ENCODE results near the gene NFKB1. TPM values are rescaled to one million over a fixed set of nuclear protein-coding genes. Genes with fewer than 3 reads are reported as not detected.

NFKB1 gene
- total RNA-seq, 2 donors from 2014 or later: 19.1 to 42.2 TPM

DNA sequence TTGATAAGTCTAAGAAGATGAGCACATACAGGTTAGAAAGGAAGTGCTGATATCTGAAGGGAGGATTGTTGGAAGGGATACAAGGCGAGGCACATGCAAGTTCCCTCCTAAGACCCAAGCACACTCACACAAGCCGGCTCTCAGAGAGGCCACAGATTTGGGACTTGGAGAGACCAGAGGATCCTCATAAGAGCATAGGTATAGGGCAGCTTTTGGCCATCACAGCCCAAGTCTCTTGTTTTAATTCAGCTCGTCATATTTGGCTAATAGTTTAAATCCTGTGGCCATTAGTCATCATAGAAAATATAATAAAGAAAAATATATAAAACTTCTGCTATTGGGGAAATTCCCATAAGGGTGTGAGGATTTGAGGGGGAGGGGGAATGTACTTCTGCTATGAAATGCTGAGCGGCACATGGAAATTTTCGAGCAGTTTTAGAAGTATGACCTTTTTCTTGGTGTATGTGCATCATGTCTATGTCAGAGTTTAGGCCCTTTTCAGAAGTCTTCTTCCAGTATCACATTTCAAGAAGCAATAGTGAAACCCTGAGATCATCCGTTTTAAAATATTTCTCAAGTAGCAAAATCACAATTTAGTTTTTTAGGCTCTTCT is 97.7 kb downstream of the NFKB1 start:
- ATAC-seq (ENCODE audit: insufficient number of reproducible peaks, low FRiP score, low read depth) (no peak), DNase-seq (ENCODE audit: low spot score) (no peak)
- no peaks in the 10 kb centered on the region for H3K27me3 ChIP-seq (replicated peaks; ENCODE audit: insufficient read depth)
- H3K36me3 ChIP-seq: peaks cover 30% of the 10 kb centered on the region
- no peak overlapping the region for H3K27ac ChIP-seq
- TF ChIP-seq, protein P1, sequence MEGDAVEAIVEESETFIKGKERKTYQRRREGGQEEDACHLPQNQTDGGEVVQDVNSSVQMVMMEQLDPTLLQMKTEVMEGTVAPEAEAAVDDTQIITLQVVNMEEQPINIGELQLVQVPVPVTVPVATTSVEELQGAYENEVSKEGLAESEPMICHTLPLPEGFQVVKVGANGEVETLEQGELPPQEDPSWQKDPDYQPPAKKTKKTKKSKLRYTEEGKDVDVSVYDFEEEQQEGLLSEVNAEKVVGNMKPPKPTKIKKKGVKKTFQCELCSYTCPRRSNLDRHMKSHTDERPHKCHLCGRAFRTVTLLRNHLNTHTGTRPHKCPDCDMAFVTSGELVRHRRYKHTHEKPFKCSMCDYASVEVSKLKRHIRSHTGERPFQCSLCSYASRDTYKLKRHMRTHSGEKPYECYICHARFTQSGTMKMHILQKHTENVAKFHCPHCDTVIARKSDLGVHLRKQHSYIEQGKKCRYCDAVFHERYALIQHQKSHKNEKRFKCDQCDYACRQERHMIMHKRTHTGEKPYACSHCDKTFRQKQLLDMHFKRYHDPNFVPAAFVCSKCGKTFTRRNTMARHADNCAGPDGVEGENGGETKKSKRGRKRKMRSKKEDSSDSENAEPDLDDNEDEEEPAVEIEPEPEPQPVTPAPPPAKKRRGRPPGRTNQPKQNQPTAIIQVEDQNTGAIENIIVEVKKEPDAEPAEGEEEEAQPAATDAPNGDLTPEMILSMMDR (IDR thresholded peaks at IDR 0.05): no peak
- H3K9me3 ChIP-seq: no peaks in the 10 kb centered on the region
- no peak overlapping the region for H3K4me3 ChIP-seq
- H3K4me1 ChIP-seq (ENCODE audit: control insufficient read depth in 1 of 2, low read depth in 2 of 2): no peaks in the 10 kb centered on the region

DNA sequence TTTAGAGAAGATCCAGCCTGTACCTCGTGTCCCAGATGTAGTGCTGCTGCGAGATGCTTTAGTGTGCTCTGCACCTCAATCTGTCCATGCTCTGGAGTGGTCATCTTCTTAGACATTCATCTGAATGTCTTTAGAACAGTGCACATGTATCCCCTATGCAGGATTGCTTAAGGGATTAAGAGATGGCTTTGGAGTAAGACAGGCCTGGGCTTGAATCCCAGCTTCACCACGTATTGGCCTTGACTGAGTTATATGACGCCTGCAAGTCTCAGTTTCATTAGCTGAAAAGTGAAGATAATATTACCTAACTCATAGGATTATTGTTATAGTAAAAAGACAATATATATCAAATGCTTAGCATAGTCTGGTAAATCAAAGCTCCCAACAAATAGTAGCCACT is 98.3 kb downstream of the NFKB1 start:
- Histone ChIP-seq H3K9me3 (no peaks in the 10 kb centered on the region), H3K4me3 (no peak overlapping the region), H3K4me1 (ENCODE audit: control insufficient read depth in 1 of 2, low read depth in 2 of 2) (no peaks in the 10 kb centered on the region), H3K27ac (no peak overlapping the region), H3K27me3 (replicated peaks; ENCODE audit: insufficient read depth) (no peaks in the 10 kb centered on the region), H3K36me3 (peaks cover 30% of the 10 kb centered on the region)
- ATAC-seq (ENCODE audit: insufficient number of reproducible peaks, low FRiP score, low read depth) (no peak), DNase-seq (ENCODE audit: low spot score) (no peak)
- TF ChIP-seq, protein P1 (IDR thresholded peaks at IDR 0.05): no peak

DNA sequence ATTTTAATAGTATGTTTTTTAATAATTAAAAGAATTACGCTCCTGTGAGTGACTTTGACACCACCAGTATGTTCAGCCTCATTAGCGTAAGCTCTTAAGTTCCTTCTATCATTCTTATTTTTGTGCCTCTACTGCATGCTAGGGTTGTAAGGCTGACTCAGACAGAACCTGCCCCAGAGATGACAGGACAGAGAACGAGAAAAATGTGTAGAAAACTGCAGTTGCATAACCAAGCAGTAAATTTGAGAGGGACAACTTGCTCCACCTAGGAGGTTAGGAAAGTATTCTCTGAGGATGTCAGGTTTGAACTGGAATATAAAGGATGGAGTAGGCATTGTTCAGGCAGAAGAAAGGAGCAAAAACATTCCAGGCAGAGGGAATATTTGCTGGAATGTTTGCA is 98.7 kb downstream of the NFKB1 start:
- Histone ChIP-seq H3K9me3 (no peaks in the 10 kb centered on the region), H3K36me3 (peaks cover 30% of the 10 kb centered on the region), H3K4me3 (no peak overlapping the region), H3K4me1 (ENCODE audit: control insufficient read depth in 1 of 2, low read depth in 2 of 2) (no peaks in the 10 kb centered on the region), H3K27ac (no peak overlapping the region), H3K27me3 (replicated peaks; ENCODE audit: insufficient read depth) (no peaks in the 10 kb centered on the region)
- ATAC-seq (ENCODE audit: insufficient number of reproducible peaks, low FRiP score, low read depth) (no peak), DNase-seq (ENCODE audit: low spot score) (no peak)
- TF ChIP-seq, protein P1 (IDR thresholded peaks at IDR 0.05): no peak

DNA sequence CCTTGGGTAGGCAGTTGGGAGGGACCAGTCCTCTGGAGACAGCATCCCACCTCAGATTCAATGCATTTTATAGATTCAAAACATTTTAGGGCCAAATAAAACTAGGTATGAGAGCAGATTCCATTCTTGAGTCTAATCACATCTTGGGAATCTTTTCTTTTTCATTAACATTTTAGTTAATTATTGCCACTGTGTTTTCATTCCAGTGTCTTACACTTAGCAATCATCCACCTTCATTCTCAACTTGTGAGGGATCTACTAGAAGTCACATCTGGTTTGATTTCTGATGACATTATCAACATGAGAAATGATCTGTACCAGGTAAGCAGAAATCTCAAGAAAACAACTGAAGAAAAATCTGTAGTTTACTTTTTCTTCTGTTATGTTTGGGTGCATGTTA is 99.5 kb downstream of the NFKB1 start:
- H3K9me3 ChIP-seq: no peaks in the 10 kb centered on the region
- no peaks in the 10 kb centered on the region for H3K4me1 ChIP-seq (ENCODE audit: control insufficient read depth in 1 of 2, low read depth in 2 of 2)
- peaks cover 30% of the 10 kb centered on the region for H3K36me3 ChIP-seq
- H3K27me3 ChIP-seq (replicated peaks; ENCODE audit: insufficient read depth): no peaks in the 10 kb centered on the region
- ATAC-seq (ENCODE audit: insufficient number of reproducible peaks, low FRiP score, low read depth) (no peak), DNase-seq (ENCODE audit: low spot score) (no peak)
- no peak overlapping the region for H3K27ac ChIP-seq
- no peak overlapping the region for H3K4me3 ChIP-seq
- TF ChIP-seq, protein P1 (IDR thresholded peaks at IDR 0.05): no peak

DNA sequence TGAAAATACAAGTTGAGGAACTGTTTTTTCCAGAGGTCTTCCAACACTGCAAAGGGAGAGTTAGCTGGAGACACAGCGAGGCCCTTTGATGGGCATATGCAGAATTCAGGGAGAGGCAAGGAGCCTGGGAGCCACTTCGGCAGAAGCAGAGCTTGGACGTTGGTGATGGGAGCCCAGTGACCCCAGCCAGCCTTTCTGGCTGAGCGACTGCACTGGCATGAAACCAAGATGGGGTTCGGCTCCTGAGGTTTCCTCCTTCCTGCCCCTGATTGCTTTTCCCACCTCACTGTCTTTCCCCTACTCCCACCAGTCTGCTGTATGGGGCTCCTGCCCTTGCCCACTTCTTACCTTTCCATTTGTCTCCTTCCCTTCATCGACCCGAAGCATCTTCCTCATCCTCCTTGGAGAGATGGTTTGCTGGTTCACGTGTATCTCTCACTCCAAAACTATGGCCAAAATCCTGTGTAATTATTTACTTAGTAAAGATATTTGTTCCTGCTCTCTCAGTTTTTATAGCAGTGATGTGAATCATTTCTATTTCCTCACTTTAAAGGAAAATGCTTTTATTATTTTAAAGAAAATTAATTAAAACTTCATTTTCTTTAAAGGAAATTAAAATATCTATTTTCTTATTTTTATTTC is 100.5 kb downstream of the NFKB1 start:
- TF ChIP-seq, protein P1 (IDR thresholded peaks at IDR 0.05): no peak
- peaks cover 26% of the 10 kb centered on the region for H3K36me3 ChIP-seq
- DNase-seq (ENCODE audit: low spot score): no peak
- H3K27ac ChIP-seq: no peak overlapping the region
- H3K4me1 ChIP-seq (ENCODE audit: control insufficient read depth in 1 of 2, low read depth in 2 of 2): no peaks in the 10 kb centered on the region
- H3K27me3 ChIP-seq (replicated peaks; ENCODE audit: insufficient read depth): no peaks in the 10 kb centered on the region
- no peaks in the 10 kb centered on the region for H3K9me3 ChIP-seq
- H3K4me3 ChIP-seq: no peak overlapping the region
- no peak for ATAC-seq (ENCODE audit: insufficient number of reproducible peaks, low FRiP score, low read depth)

Measured in thoracic aorta (tissue), 2 donors.